SW480 (cell line): Measurements from ENCODE around the gene FEM1B.

Experiments used
- DNase-seq: peaks from one replicate; pipeline ENCODE4 v3.0.0-alpha.2; 2016; ENCODE audit warnings: low spot score

FEM1B gene

GRCh38 chr15:68326711-68327354 is 49.3 kb downstream of the FEM1B start:
- DNase-seq, result no peak

- DNase-seq, result peak; percentile 61
Measured at GRCh38 chr15:68328443-68328842, 50.9 kb downstream of the FEM1B start.

- DNase-seq, result no peak
Measured at GRCh38 chr15:68328964-68329363, 51.4 kb downstream of the FEM1B start.

GRCh38 chr15:68330416-68330815 is 52.9 kb downstream of the FEM1B start:
- no peak for DNase-seq

GRCh38 chr15:68330901-68331300 is 53.4 kb downstream of the FEM1B start:
- DNase-seq, result no peak

GRCh38 chr15:68332266-68332665 is 54.7 kb downstream of the FEM1B start:
- no peak for DNase-seq

- DNase-seq, result no peak
Measured at GRCh38 chr15:68333775-68334470, 56.4 kb downstream of the FEM1B start.

GRCh38 chr15:68334661-68335124 is 57.1 kb downstream of the FEM1B start:
- DNase-seq, result peak; percentile 27

- peak; percentile 22 for DNase-seq
Measured at GRCh38 chr15:68335251-68335650, 57.7 kb downstream of the FEM1B start.

GRCh38 chr15:68335655-68336054 is 58.1 kb downstream of the FEM1B start:
- DNase-seq, result no peak

- no peak for DNase-seq
Measured at GRCh38 chr15:68336516-68336915, 59.0 kb downstream of the FEM1B start.

- DNase-seq, result no peak
Measured at GRCh38 chr15:68337826-68338225, 60.3 kb downstream of the FEM1B start.

- no peak for DNase-seq
Measured at GRCh38 chr15:68339481-68339880, 61.9 kb downstream of the FEM1B start.

- no peak for DNase-seq
Measured at GRCh38 chr15:68340726-68341671, 63.5 kb downstream of the FEM1B start.

- DNase-seq, result no peak
Measured at GRCh38 chr15:68341760-68342725, 64.5 kb downstream of the FEM1B start.

GRCh38 chr15:68343579-68344225 is 66.2 kb downstream of the FEM1B start:
- DNase-seq, result no peak

GRCh38 chr15:68344600-68344999 is 67.1 kb downstream of the FEM1B start:
- DNase-seq, result no peak
